Measurements from ENCODE around the gene MYMX.
A peak's percentile ranks its signal among the peaks of the same experiment; 100 is the strongest.
"Not testable (repeated sequence)": the region's sequence is repeated elsewhere in the genome, so short reads cannot be mapped to it uniquely, and the experiment has no call there.

The MYMX gene

GRCh38 chr6:44190715-44191114 lies 26.0 kb upstream of the MYMX start:
- no peak for DNase-seq
- peaks cover 38% of the 10 kb centered on the region for H3K4me1 Mint-ChIP-seq
- no peaks in the 10 kb centered on the region for H3K36me3 Mint-ChIP-seq (ENCODE audit: low read depth)
- H3K9me3 Mint-ChIP-seq: no peaks in the 10 kb centered on the region
- H3K27ac Mint-ChIP-seq: no peak overlapping the region
- no peak for TF ChIP-seq CTCF (IDR thresholded peaks at IDR 0.05)
- peaks cover 17% of the 10 kb centered on the region for H3K27me3 Mint-ChIP-seq (ENCODE audit: low read depth, poor library complexity)
- no peak overlapping the region for H3K4me3 Mint-ChIP-seq

DNA sequence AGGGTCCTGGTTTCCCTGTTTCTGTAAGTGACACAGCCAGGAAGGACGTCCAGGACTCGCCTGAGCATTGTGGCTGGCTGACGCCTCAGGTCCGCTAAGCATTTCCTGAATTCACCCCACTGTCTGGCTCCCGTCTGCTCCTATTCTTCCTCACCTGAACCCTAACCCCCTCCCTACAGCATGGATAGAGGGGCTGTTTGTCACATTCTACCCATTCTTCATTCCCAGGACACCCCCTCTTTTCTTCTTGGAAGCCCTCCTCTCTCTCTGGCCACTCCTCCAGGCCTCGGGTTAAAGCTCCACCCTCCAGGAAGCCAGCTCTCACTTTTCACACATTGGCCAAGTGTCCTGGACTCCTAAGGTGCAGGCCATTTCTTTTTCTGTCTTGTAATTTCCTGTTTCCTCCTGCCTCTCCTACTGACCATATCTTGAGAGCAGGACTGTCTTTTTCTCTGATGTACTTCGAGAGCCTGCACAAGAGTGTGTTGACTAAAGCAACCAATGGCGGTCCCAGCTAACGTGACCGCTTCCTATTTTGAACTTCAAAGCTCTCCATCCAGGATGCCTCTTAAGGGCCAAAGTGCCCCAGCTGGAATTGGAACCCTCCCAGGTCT lies 24.2 kb upstream of the MYMX start:
- Mint-ChIP-seq H3K27ac (peak overlapping the region; percentile 73), H3K36me3 (ENCODE audit: low read depth) (no peaks in the 10 kb centered on the region)
- TF ChIP-seq CTCF (IDR thresholded peaks at IDR 0.05): no peak

GRCh38 chr6:44193307-44193910 lies 23.3 kb upstream of the MYMX start:
- Mint-ChIP-seq H3K27me3 (ENCODE audit: low read depth, poor library complexity) (peaks cover 12% of the 10 kb centered on the region), H3K36me3 (ENCODE audit: low read depth) (no peaks in the 10 kb centered on the region), H3K4me1 (peaks cover 19% of the 10 kb centered on the region), H3K4me3 (no peak overlapping the region), H3K27ac (no peak overlapping the region), H3K9me3 (no peaks in the 10 kb centered on the region)
- TF ChIP-seq CTCF (IDR thresholded peaks at IDR 0.05): no peak
- DNase-seq: no peak

More for the DNA sequence above, 24.2 kb upstream of the MYMX start:
- Mint-ChIP-seq H3K9me3 (no peaks in the 10 kb centered on the region), H3K27me3 (ENCODE audit: low read depth, poor library complexity) (peaks cover 12% of the 10 kb centered on the region), H3K4me3 (no peak overlapping the region), H3K4me1 (peaks cover 19% of the 10 kb centered on the region)
- no peak for DNase-seq

GRCh38 chr6:44194326-44194725 lies 22.4 kb upstream of the MYMX start:
- H3K9me3 Mint-ChIP-seq: no peaks in the 10 kb centered on the region
- no peak for TF ChIP-seq CTCF (IDR thresholded peaks at IDR 0.05)
- no peak for DNase-seq
- no peak overlapping the region for H3K4me3 Mint-ChIP-seq
- peak overlapping the region; percentile 55 for H3K27ac Mint-ChIP-seq
- no peaks in the 10 kb centered on the region for H3K36me3 Mint-ChIP-seq (ENCODE audit: low read depth)
- peaks cover 17% of the 10 kb centered on the region for H3K4me1 Mint-ChIP-seq
- H3K27me3 Mint-ChIP-seq (ENCODE audit: low read depth, poor library complexity): peaks cover 11% of the 10 kb centered on the region

DNA sequence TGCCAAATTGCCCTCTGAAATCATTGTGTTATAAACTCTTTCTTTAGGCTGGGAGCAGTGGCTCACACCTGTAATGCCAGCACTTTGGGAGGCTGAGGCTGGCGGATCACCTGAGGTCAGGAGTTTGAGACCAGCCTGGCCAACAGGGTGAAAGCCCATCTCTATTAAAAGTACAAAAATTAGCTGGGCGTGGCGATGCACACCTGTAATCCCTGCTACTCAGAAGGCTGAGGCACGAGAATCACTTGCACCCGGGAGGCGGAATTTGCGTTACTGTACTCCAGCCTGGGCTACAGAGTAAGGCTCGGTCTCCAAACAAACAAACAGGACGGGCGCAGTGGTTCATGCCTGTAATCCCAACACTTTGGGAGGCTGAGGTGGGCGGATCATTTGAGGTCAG lies 20.4 kb upstream of the MYMX start:
- H3K27ac Mint-ChIP-seq; H3K36me3 Mint-ChIP-seq (ENCODE audit: low read depth); DNase-seq: not testable (repeated sequence)

GRCh38 chr6:44198684-44199083 lies 18.0 kb upstream of the MYMX start:
- H3K9me3 Mint-ChIP-seq: no peaks in the 10 kb centered on the region
- H3K27me3 Mint-ChIP-seq (ENCODE audit: low read depth, poor library complexity): peaks cover 9% of the 10 kb centered on the region
- TF ChIP-seq CTCF (IDR thresholded peaks at IDR 0.05): no peak
- peaks cover 33% of the 10 kb centered on the region for H3K4me1 Mint-ChIP-seq
- DNase-seq: no peak
- no peak overlapping the region for H3K4me3 Mint-ChIP-seq
- peak overlapping the region; percentile 64 for H3K27ac Mint-ChIP-seq
- H3K36me3 Mint-ChIP-seq (ENCODE audit: low read depth): no peaks in the 10 kb centered on the region

More for the DNA sequence above, 20.4 kb upstream of the MYMX start:
- H3K27me3 Mint-ChIP-seq (ENCODE audit: low read depth, poor library complexity); H3K9me3 Mint-ChIP-seq; H3K4me3 Mint-ChIP-seq: not testable (repeated sequence)
- peaks cover 23% of the 10 kb centered on the region for H3K4me1 Mint-ChIP-seq
